Mucosa of descending colon (tissue), 3 donors: ENCODE results near the gene NUDT6. TPM values are rescaled to one million over a fixed set of nuclear protein-coding genes. Genes with fewer than 3 reads are reported as not detected.

Experiments used
- ATAC-seq: fragments of 200-7000 bp; cut with Tn5 transposase; one replicate; pipeline ENCODE4 v1.9.1; 2020; ENCODE audit warnings: mild to moderate bottlenecking, moderate library complexity
- DNase-seq, 3 donors: peaks; one replicate each; pipeline ENCODE4 v3.0.0-alpha.2; 2020
- H3K36me3 ChIP-seq: fragments of 200-600 bp; one replicate; pipeline ENCODE4 v1.8.0; 2021; ENCODE audit warnings: low read depth, mild to moderate bottlenecking
- H3K4me1 ChIP-seq: fragments of 200-600 bp; one replicate; pipeline ENCODE4 v1.8.0; 2021; ENCODE audit warnings: low read depth, mild to moderate bottlenecking
- H3K4me3 ChIP-seq: fragments of 200-600 bp; one replicate; pipeline ENCODE4 v1.8.0; 2021; ENCODE audit warnings: mild to moderate bottlenecking
- H3K9me3 ChIP-seq: fragments of 200-600 bp; one replicate; pipeline ENCODE4 v1.8.0; 2021; ENCODE audit warnings: mild to moderate bottlenecking
- intact Hi-C, 2 donors: fragments of 100-400 bp; cut with DNase I in 1 of 2; cut with micrococcal nuclease in 1 of 2; formaldehyde crosslinking; loops; one replicate each; pipeline versions ENCODE4 v1.11.0 to v1.11.1; 2022; cut with DNase I, micrococcal nuclease
- total RNA-seq, 3 donors: library from RNA; stranded (reverse); fragmentation: NEBNext Ultra II Directional in 2 of 3; extraction: Animal tissue kit (Norgen Biotek cat#: 25700) in 2 of 3; gene quantifications; one replicate each; pipeline versions ENCODE4 v1.2.1 to v1.2.4, GENCODE V29; 2021 to 2023
- TF ChIP-seq, protein P1 (sequence below): fragments of 200-600 bp; IDR thresholded peaks from one replicate; pipeline ENCODE4 v1.8.0; 2022; ENCODE audit warnings: antibody characterized with exemption, mild to moderate bottlenecking
- donor health status: DM: no; HTN: no; CAD: no; lungs with moderate emphysema.
- donor health status: DM: no; HTN: no; CAD: no.
- donor health status: DM: no; HTN: yes; CAD: no.

Gene NUDT6
- total RNA-seq, 3 donors from 2014 or later: 5.3 to 11.2 (median 5.6) TPM

DNA sequence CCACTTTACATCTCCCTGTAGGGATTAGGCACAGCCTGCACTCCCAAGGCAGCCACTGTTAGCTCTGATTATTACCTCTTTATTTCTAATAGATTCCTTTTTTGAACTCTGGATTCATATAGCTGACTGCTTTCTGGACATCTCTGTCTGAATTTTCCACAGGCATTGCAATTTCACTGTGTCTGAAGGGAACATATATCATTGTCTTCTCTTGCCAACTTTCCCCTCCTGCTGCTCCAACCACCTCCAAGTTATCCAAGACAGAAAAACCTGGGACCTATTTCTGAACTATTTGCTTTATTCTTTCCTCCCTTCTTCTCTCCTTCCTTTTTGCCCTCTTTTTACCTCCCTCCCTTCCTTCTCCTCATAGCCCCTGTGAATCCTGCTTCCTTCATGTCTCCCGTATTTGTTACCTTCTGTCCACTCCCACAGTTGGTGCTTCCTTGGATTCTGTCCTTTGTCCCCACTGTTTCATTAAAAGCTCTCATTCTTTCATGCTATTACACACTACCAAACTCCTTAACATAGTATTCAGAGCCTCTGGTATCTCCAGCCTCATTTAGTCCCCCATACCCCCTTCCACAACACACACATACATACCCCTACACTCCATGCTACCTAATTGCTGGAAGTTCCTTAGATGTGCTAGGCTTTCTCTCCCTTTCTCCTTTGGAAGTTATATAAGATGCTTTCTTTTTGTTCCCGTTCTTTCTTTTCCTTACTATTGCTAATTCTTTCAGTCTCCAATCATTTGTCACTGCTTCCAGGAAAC, 61.0 kb downstream of the NUDT6 start:
- DNase-seq (no peak), ATAC-seq (no peak)
- H3K36me3 ChIP-seq: no peaks in the 10 kb centered on the region
- no peaks in the 10 kb centered on the region for H3K4me1 ChIP-seq
- H3K9me3 ChIP-seq: no peaks in the 10 kb centered on the region
- intact Hi-C loops: no loop called here
- TF ChIP-seq, protein P1, sequence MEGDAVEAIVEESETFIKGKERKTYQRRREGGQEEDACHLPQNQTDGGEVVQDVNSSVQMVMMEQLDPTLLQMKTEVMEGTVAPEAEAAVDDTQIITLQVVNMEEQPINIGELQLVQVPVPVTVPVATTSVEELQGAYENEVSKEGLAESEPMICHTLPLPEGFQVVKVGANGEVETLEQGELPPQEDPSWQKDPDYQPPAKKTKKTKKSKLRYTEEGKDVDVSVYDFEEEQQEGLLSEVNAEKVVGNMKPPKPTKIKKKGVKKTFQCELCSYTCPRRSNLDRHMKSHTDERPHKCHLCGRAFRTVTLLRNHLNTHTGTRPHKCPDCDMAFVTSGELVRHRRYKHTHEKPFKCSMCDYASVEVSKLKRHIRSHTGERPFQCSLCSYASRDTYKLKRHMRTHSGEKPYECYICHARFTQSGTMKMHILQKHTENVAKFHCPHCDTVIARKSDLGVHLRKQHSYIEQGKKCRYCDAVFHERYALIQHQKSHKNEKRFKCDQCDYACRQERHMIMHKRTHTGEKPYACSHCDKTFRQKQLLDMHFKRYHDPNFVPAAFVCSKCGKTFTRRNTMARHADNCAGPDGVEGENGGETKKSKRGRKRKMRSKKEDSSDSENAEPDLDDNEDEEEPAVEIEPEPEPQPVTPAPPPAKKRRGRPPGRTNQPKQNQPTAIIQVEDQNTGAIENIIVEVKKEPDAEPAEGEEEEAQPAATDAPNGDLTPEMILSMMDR: no peak
- H3K4me3 ChIP-seq: no peak overlapping the region

DNA sequence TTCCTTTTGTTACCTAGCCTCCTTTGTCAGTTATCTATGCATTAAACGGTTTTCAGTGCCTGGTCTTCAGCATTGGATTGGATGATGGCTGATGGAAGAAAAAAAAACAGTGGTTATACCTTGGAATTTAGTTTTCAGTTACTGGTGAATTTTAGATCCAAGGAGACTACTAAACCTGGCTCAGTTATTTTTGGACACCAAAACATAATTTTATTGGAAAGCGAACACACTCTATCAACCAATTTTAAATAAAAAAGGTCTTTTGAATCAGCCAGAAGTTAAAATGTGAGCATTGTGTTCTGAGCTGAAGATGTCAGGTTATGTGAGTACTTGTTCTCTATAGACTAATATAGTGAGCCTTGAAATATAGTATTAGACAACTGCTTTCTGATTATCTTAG, 63.7 kb downstream of the NUDT6 start:
- Histone ChIP-seq H3K4me3 (no peak overlapping the region), H3K36me3 (no peaks in the 10 kb centered on the region), H3K9me3 (no peaks in the 10 kb centered on the region), H3K4me1 (no peaks in the 10 kb centered on the region)
- DNase-seq (no peak), ATAC-seq (no peak)
- intact Hi-C loops: no loop called here
- TF ChIP-seq, protein P1: no peak

DNA sequence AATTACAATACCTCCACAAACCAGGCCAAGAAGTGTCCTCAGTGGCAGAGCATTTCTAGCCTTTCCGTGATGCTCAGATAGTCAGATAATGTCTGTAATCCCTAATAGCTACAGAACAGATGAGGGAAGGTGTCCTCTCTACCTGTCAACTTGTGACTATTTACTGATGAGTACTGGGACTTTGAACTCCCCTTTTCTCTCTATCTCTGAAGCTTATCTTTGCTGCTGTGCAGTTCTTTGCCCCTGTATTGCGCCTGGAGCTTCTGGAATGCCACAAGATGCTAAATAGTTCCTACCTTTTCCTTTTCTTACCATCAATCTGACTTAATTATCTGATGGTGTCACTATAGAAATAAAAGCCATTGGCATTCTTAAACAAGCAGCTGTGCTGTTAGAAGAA, 65.2 kb downstream of the NUDT6 start:
- no peak for ATAC-seq
- Histone ChIP-seq H3K4me3 (no peak overlapping the region), H3K36me3 (no peaks in the 10 kb centered on the region), H3K4me1 (no peaks in the 10 kb centered on the region), H3K9me3 (no peaks in the 10 kb centered on the region)
- TF ChIP-seq, protein P1: no peak
- intact Hi-C loops: no loop called here
- no peak for DNase-seq

DNA sequence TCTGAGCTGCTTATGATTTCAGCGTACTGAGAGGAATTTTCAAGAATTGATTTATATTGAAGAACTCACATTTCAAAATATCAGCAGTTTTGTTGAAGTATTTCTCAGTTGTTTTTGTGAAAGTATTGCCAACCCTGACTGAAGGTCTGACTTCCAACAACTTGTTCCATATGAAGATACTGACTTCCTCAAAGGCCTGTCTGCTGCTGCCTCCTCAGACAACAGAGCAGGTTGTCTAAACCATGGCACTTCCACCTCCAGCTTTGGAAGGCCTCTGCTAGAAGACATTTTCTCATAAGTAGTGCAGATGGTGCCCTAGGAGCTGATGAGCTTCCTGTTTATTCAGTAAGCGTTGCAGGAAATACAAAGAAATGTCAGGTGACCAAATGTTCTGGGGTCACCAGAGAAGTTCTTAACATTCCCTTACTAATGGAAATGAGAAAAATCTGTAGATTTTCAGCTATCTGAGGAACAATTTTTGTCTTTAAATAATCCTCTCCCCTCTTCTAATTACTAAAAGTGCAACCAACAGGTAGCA, 67.0 kb downstream of the NUDT6 start:
- no peaks in the 10 kb centered on the region for H3K4me1 ChIP-seq
- TF ChIP-seq, protein P1: no peak
- H3K9me3 ChIP-seq: no peaks in the 10 kb centered on the region
- DNase-seq: no peak
- H3K36me3 ChIP-seq: no peaks in the 10 kb centered on the region
- ATAC-seq: no peak
- intact Hi-C loops: no loop called here
- no peak overlapping the region for H3K4me3 ChIP-seq

DNA sequence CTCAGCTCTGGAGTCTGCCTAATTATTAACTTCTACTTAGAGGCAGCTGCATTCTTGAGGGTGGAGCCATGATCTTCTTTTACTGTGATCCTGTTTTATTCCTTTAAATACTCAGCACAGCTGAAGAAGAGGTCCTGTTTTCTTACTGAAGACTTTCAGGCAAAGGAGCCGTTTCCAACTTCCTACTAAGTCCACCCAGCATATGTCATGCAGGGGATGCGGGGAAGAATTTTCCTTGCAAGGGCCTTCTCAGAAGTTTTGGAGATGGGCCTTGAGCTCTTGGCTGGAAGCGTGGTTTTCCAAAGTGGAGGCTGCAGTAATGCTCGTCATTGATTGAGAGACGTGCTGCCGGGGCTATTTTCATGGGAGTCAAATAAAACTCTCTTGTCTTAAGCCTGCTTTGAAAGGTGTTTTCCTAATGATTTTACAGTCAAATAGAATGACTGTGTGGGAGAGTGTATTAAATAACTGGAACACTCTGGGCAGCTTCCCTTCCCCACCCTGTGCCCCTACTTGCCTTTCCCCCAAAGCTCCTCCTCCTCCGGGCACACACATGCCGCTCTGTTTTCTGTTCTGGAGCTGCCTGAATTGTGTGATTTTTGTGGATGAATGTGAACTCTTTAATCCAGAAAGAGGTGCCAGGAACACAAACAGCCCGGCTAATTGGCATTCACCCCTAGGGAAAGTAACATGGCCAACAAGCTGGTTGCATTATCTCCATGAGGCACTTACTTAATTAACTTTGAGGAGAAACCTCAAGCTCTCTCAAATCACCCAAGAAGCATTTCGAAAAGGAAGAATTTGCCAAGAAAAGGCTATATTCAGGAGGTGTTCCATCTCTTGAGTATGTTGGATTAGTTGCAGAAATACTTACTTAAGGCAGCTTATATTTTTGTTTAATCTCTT, 67.7 kb downstream of the NUDT6 start:
- intact Hi-C loops: no loop called here
- H3K9me3 ChIP-seq: no peaks in the 10 kb centered on the region
- peak in 1 of 3 donors; percentile 12 for DNase-seq

More for the DNA sequence above, 67.7 kb downstream of the NUDT6 start:
- Histone ChIP-seq H3K36me3 (no peaks in the 10 kb centered on the region), H3K4me1 (no peaks in the 10 kb centered on the region), H3K4me3 (no peak overlapping the region)
- ATAC-seq: peak; percentile 21
- TF ChIP-seq, protein P1: no peak
